HL-60 (cell line): ENCODE results near the gene TAB2.
A peak's percentile ranks its signal among the peaks of the same experiment; 100 is the strongest.

Experiments
- DNase-seq, 2 experiments: peaks; one replicate each; pipeline ENCODE4 v3.0.0-alpha.2; 2010 to 2020; ENCODE audit warnings: low read depth in 1 of 2, low spot score in 1 of 2
- H3K27ac ChIP-seq: fragments of 250-450 bp; sonication (Bioruptor Pico); replicated peaks from 2 replicates; pipeline ENCODE4 v1.5.1; 2020; ENCODE audit warnings: mild to moderate bottlenecking, moderate library complexity
- H3K27me3 ChIP-seq: fragments of 250-450 bp; sonication (Bioruptor Pico); 2 replicates; pipeline ENCODE4 v1.5.1; 2021; ENCODE audit warnings: mild to moderate bottlenecking, moderate library complexity; ENCODE audit not compliant: insufficient read depth, poor library complexity, severe bottlenecking
- H3K4me3 ChIP-seq: replicated peaks from 2 replicates; pipeline ENCODE4 v1.5.1; 2011; ENCODE audit warnings: mild to moderate bottlenecking, control low read depth, low read length; ENCODE audit not compliant: insufficient read depth
- CTCF ChIP-seq: IDR thresholded peaks from one replicate; pipeline ENCODE4 v1.5.1; 2011; ENCODE audit warnings: low read length, control low read depth, inconsistent platforms; ENCODE audit not compliant: insufficient read depth
- GABPA ChIP-seq: IDR thresholded peaks from 2 replicates; pipeline ENCODE4 v1.6.1; 2012; ENCODE audit warnings: low read depth
- POLR2AphosphoS5 ChIP-seq: IDR thresholded peaks from 2 replicates; pipeline ENCODE4 v1.6.1; 2012; ENCODE audit warnings: low read depth
- REST ChIP-seq: IDR thresholded peaks from 2 replicates; pipeline ENCODE4 v1.6.1; 2012; ENCODE audit warnings: low read depth; ENCODE audit not compliant: insufficient replicate concordance
- SPI1 ChIP-seq: IDR thresholded peaks from 2 replicates; pipeline ENCODE4 v1.6.1; 2012; ENCODE audit warnings: low read depth, mild to moderate bottlenecking, borderline replicate concordance

Gene TAB2

GRCh38 chr6:149405823-149406765 lies 88.6 kb downstream of the TAB2 start:
- DNase-seq, result peak; percentile 48 to 64
- Histone ChIP-seq H3K27me3 (no peaks in the 10 kb centered on the region), H3K4me3 (no peak overlapping the region), H3K27ac (peak overlapping the region; percentile 71)
- TF ChIP-seq POLR2AphosphoS5 (no peak), REST (no peak), CTCF (no peak), GABPA (no peak), SPI1 (no peak)

GRCh38 chr6:149409617-149410016 lies 92.1 kb downstream of the TAB2 start:
- H3K4me3 ChIP-seq, result no peak overlapping the region
- TF ChIP-seq GABPA (no peak), CTCF (no peak), POLR2AphosphoS5 (no peak)
- H3K27ac ChIP-seq, result no peak overlapping the region
- H3K27me3 ChIP-seq, result no peaks in the 10 kb centered on the region
- DNase-seq, result no peak

GRCh38 chr6:149410557-149410956 lies 93.0 kb downstream of the TAB2 start:
- Histone ChIP-seq H3K27me3 (no peaks in the 10 kb centered on the region), H3K27ac (no peak overlapping the region), H3K4me3 (no peak overlapping the region)
- no peak for TF ChIP-seq POLR2AphosphoS5
- no peak for TF ChIP-seq CTCF
- TF ChIP-seq REST, result no peak
- no peak for TF ChIP-seq GABPA
- no peak for TF ChIP-seq SPI1
- peak in 1 of 2 experiments; percentile 21 for DNase-seq

GRCh38 chr6:149414009-149414408 lies 96.5 kb downstream of the TAB2 start:
- TF ChIP-seq CTCF (no peak), POLR2AphosphoS5 (no peak), SPI1 (no peak), REST (no peak), GABPA (no peak)

More at GRCh38 chr6:149414009-149414408, 96.5 kb downstream of the TAB2 start:
- no peak overlapping the region for H3K27ac ChIP-seq
- DNase-seq, result no peak
- no peak overlapping the region for H3K4me3 ChIP-seq
- H3K27me3 ChIP-seq, result no peaks in the 10 kb centered on the region
